ENCODE measurements around the gene RBPJ. TPM values are rescaled to one million over a fixed set of nuclear protein-coding genes. Genes with fewer than 3 reads are reported as not detected.

Gene RBPJ
- total RNA-seq, 1 donor from 2014 or later: 162 TPM

GRCh38 chr4:26367811-26368210, 47.0 kb downstream of the RBPJ start:
- no peak overlapping the region for H3K4me3 Mint-ChIP-seq (ENCODE audit: low read depth)
- H3K4me1 Mint-ChIP-seq (ENCODE audit: low read depth): peaks cover 34% of the 10 kb centered on the region

GRCh38 chr4:26368685-26369084, 47.9 kb downstream of the RBPJ start:
- TF ChIP-seq, protein P1, sequence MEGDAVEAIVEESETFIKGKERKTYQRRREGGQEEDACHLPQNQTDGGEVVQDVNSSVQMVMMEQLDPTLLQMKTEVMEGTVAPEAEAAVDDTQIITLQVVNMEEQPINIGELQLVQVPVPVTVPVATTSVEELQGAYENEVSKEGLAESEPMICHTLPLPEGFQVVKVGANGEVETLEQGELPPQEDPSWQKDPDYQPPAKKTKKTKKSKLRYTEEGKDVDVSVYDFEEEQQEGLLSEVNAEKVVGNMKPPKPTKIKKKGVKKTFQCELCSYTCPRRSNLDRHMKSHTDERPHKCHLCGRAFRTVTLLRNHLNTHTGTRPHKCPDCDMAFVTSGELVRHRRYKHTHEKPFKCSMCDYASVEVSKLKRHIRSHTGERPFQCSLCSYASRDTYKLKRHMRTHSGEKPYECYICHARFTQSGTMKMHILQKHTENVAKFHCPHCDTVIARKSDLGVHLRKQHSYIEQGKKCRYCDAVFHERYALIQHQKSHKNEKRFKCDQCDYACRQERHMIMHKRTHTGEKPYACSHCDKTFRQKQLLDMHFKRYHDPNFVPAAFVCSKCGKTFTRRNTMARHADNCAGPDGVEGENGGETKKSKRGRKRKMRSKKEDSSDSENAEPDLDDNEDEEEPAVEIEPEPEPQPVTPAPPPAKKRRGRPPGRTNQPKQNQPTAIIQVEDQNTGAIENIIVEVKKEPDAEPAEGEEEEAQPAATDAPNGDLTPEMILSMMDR (IDR thresholded peaks at IDR 0.05; ENCODE audit: unreplicated experiment): no peak
- Mint-ChIP-seq H3K36me3 (ENCODE audit: insufficient read depth) (peaks cover 1% of the 10 kb centered on the region), H3K27me3 (no peaks in the 10 kb centered on the region), H3K4me1 (ENCODE audit: low read depth) (peaks cover 36% of the 10 kb centered on the region), H3K4me3 (ENCODE audit: low read depth) (no peak overlapping the region), H3K9me3 (ENCODE audit: low read depth) (no peaks in the 10 kb centered on the region), H3K27ac (peak overlapping the region; percentile 50)
- DNase-seq (ENCODE audit: low spot score, unreplicated experiment): no peak

More at GRCh38 chr4:26367811-26368210, 47.0 kb downstream of the RBPJ start:
- no peaks in the 10 kb centered on the region for H3K9me3 Mint-ChIP-seq (ENCODE audit: low read depth)
- TF ChIP-seq, protein P1 (IDR thresholded peaks at IDR 0.05; ENCODE audit: unreplicated experiment): no peak
- H3K27me3 Mint-ChIP-seq: no peaks in the 10 kb centered on the region
- DNase-seq (ENCODE audit: low spot score, unreplicated experiment): no peak
- peaks cover 1% of the 10 kb centered on the region for H3K36me3 Mint-ChIP-seq (ENCODE audit: insufficient read depth)
- no peak overlapping the region for H3K27ac Mint-ChIP-seq

- Mint-ChIP-seq H3K9me3 (ENCODE audit: low read depth) (no peaks in the 10 kb centered on the region), H3K27me3 (no peaks in the 10 kb centered on the region), H3K4me3 (ENCODE audit: low read depth) (no peak overlapping the region), H3K4me1 (ENCODE audit: low read depth) (peaks cover 36% of the 10 kb centered on the region), H3K36me3 (ENCODE audit: insufficient read depth) (peaks cover 1% of the 10 kb centered on the region), H3K27ac (peak overlapping the region; percentile 50)
- no peak for DNase-seq (ENCODE audit: low spot score, unreplicated experiment)
- TF ChIP-seq, protein P1 (IDR thresholded peaks at IDR 0.05; ENCODE audit: unreplicated experiment): no peak
Measured at GRCh38 chr4:26369132-26369531, 48.3 kb downstream of the RBPJ start.

- no peaks in the 10 kb centered on the region for H3K9me3 Mint-ChIP-seq (ENCODE audit: low read depth)
- no peak overlapping the region for H3K4me3 Mint-ChIP-seq (ENCODE audit: low read depth)
- peak overlapping the region; percentile 50 for H3K27ac Mint-ChIP-seq
- H3K4me1 Mint-ChIP-seq (ENCODE audit: low read depth): peaks cover 36% of the 10 kb centered on the region
- DNase-seq (ENCODE audit: low spot score, unreplicated experiment): no peak
- no peaks in the 10 kb centered on the region for H3K27me3 Mint-ChIP-seq
- TF ChIP-seq, protein P1 (IDR thresholded peaks at IDR 0.05; ENCODE audit: unreplicated experiment): no peak
- H3K36me3 Mint-ChIP-seq (ENCODE audit: insufficient read depth): peaks cover 1% of the 10 kb centered on the region
Measured at GRCh38 chr4:26369581-26369980, 48.8 kb downstream of the RBPJ start.

GRCh38 chr4:26372076-26372475, 51.3 kb downstream of the RBPJ start:
- peak overlapping the region; percentile 59 for H3K27ac Mint-ChIP-seq
- peaks cover 44% of the 10 kb centered on the region for H3K4me1 Mint-ChIP-seq (ENCODE audit: low read depth)
- DNase-seq (ENCODE audit: low spot score, unreplicated experiment): no peak
- peaks cover 1% of the 10 kb centered on the region for H3K36me3 Mint-ChIP-seq (ENCODE audit: insufficient read depth)
- H3K27me3 Mint-ChIP-seq: no peaks in the 10 kb centered on the region
- H3K9me3 Mint-ChIP-seq (ENCODE audit: low read depth): no peaks in the 10 kb centered on the region
- TF ChIP-seq, protein P1 (IDR thresholded peaks at IDR 0.05; ENCODE audit: unreplicated experiment): no peak
- no peak overlapping the region for H3K4me3 Mint-ChIP-seq (ENCODE audit: low read depth)

Data from progenitor cell of endocrine pancreas (in vitro differentiated cells).